ENCODE data around the gene ALDH1A3.

ALDH1A3 gene

GRCh38 chr15:100901296-100901695 lies 21.7 kb downstream of the ALDH1A3 start:
- no peak for TF ChIP-seq CTCF (IDR thresholded peaks at IDR 0.05; ENCODE audit: control insufficient read depth, extremely low read depth, insufficient read depth)
- no peak overlapping the region for H3K4me3 ChIP-seq (ENCODE audit: low read depth, low read length)
- no peak for DNase-seq (ENCODE audit: low read depth)

GRCh38 chr15:100901702-100902435 lies 22.2 kb downstream of the ALDH1A3 start:
- DNase-seq (ENCODE audit: low read depth), result no peak
- no peak for TF ChIP-seq CTCF (IDR thresholded peaks at IDR 0.05; ENCODE audit: control insufficient read depth, extremely low read depth, insufficient read depth)
- peak overlapping the region; percentile 32 for H3K4me3 ChIP-seq (ENCODE audit: low read depth, low read length)

- peak overlapping the region; percentile 34 for H3K4me3 ChIP-seq (ENCODE audit: low read depth, low read length)
- no peak for TF ChIP-seq CTCF (IDR thresholded peaks at IDR 0.05; ENCODE audit: control insufficient read depth, extremely low read depth, insufficient read depth)
- peak; percentile 99 for DNase-seq (ENCODE audit: low read depth)
These were observed 23.0 kb downstream of the ALDH1A3 start for GRCh38 chr15:100902436-100903167.

- no peak for TF ChIP-seq CTCF (IDR thresholded peaks at IDR 0.05; ENCODE audit: control insufficient read depth, extremely low read depth, insufficient read depth)
These were observed 23.5 kb downstream of the ALDH1A3 start for GRCh38 chr15:100903168-100903554.

GRCh38 chr15:100905850-100906249 lies 26.2 kb downstream of the ALDH1A3 start:
- no peak for DNase-seq (ENCODE audit: low read depth)
- H3K4me3 ChIP-seq (ENCODE audit: low read depth, low read length), result no peak overlapping the region

More at GRCh38 chr15:100903168-100903554, 23.5 kb downstream of the ALDH1A3 start:
- DNase-seq (ENCODE audit: low read depth), result no peak
- peak overlapping the region; percentile 34; the same call in 1 of the 2 replicates for H3K4me3 ChIP-seq (ENCODE audit: low read depth, low read length)

GRCh38 chr15:100908466-100908865 lies 28.8 kb downstream of the ALDH1A3 start:
- no peak for DNase-seq (ENCODE audit: low read depth)
- no peak overlapping the region for H3K4me3 ChIP-seq (ENCODE audit: low read depth, low read length)
- no peak for TF ChIP-seq CTCF (IDR thresholded peaks at IDR 0.05; ENCODE audit: control insufficient read depth, extremely low read depth, insufficient read depth)

More at GRCh38 chr15:100905850-100906249, 26.2 kb downstream of the ALDH1A3 start:
- TF ChIP-seq CTCF (IDR thresholded peaks at IDR 0.05; ENCODE audit: control insufficient read depth, extremely low read depth, insufficient read depth), result no peak
